Body of pancreas (tissue), 4 donors: Measurements from ENCODE around the gene HOXA2. TPM values are rescaled to one million over a fixed set of nuclear protein-coding genes. Genes with fewer than 3 reads are reported as not detected.

Source experiments
- ATAC-seq: fragments of 150-250 bp; one replicate; pipeline ENCODE4 v1.9.1; 2016
- DNase-seq, 4 donors: peaks; one replicate each; pipeline ENCODE4 v3.0.0-alpha.2; 2019
- H3K27ac ChIP-seq, 4 donors: fragments of 200-600 bp; sonication (generic); 1 replicate in 3 of 4; 2 replicates in 1 of 4; pipeline versions ENCODE4 v1.5.1 to v1.6.1; 2016 to 2019; ENCODE audit warnings: mild to moderate bottlenecking in 1 of 4, mixed read lengths in 1 of 4, moderate library complexity in 1 of 4
- H3K27me3 ChIP-seq, 2 donors: fragments of 200-600 bp; sonication (generic); one replicate each; pipeline ENCODE4 v1.6.0; 2016; ENCODE audit warnings: mild to moderate bottlenecking in 1 of 2
- H3K36me3 ChIP-seq, 2 donors: fragments of 200-600 bp; sonication (generic); replicated peaks in 1 of 2; 2 replicates each; pipeline ENCODE4 v1.5.1; 2016; ENCODE audit warnings: low read depth in 2 of 2; ENCODE audit not compliant: insufficient read depth in 1 of 2
- H3K4me1 ChIP-seq: fragments of 200-600 bp; sonication (generic); one replicate; pipeline ENCODE4 v1.6.0; 2016
- H3K4me3 ChIP-seq, 2 donors: fragments of 200-600 bp; sonication (generic); 1 replicate in 1 of 2; 2 replicates in 1 of 2; pipeline ENCODE4 v1.5.1; 2016 to 2019
- H3K9me3 ChIP-seq, 3 donors: fragments of 200-600 bp; sonication (generic); 1 replicate in 2 of 3; 2 replicates in 1 of 3; pipeline ENCODE4 v1.5.1; 2016
- CTCF ChIP-seq, 7 experiments: fragments of 450-650 bp in 4 of 7; fragments of 200-600 bp in 3 of 7; sonication (generic) in 3 of 7; IDR thresholded peaks; one replicate each; pipeline ENCODE4 v1.5.1; 2016 to 2019; ENCODE audit warnings: antibody characterized with exemption in 7 of 7
- POLR2A ChIP-seq, 3 donors: fragments of 450-650 bp; IDR thresholded peaks; one replicate each; pipeline ENCODE4 v1.6.1; 2016; ENCODE audit warnings: antibody characterized with exemption in 3 of 3, mild to moderate bottlenecking in 2 of 3
- WGBS, 2 donors: methylation state at CpG; one replicate each; pipeline ENCODE4 v1.1.5; 2017; 5-methylcytosine and 5-hydroxymethylcytosine counted together
- intact Hi-C: fragments of 100-400 bp; cut with DNase I; formaldehyde crosslinking; loops from one replicate; pipeline ENCODE4 v1.15.1; 2023
- total RNA-seq, 2 donors: library from RNA; depleted of rRNA; stranded (reverse); fragments of >200 nt; gene quantifications; one replicate each; pipeline ENCODE4 v1.1.0, GENCODE V29; 2016

The HOXA2 gene
- total RNA-seq, 2 donors from 2014 or later = 0.66 TPM; not detected in 1

- H3K36me3 ChIP-seq = no peaks in the 10 kb centered on the region
- H3K9me3 ChIP-seq = no peaks in the 10 kb centered on the region
- H3K4me3 ChIP-seq = no peak overlapping the region
- peak; percentile 37 for ATAC-seq
- 21 to 30% methylated on average over 35 to 56 of the region's 66 CpGs for WGBS, 2 donors
- intact Hi-C loops = no loop called here
- peaks cover 1 to 34% of the 10 kb centered on the region in 2 donors for H3K27me3 ChIP-seq
- H3K27ac ChIP-seq = peak overlapping the region in 3 of 4 donors; percentile 21 to 34 (median 21)
- TF ChIP-seq CTCF (IDR thresholded peaks at IDR 0.05) (no peak), POLR2A (IDR thresholded peaks at IDR 0.05) (no peak)
- DNase-seq = peak in 1 of 4 donors; percentile 25
- peaks cover 12% of the 10 kb centered on the region for H3K4me1 ChIP-seq
These were observed 7.9 kb upstream of the HOXA2 start for GRCh38 chr7:27110186-27111031.

GRCh38 chr7:27109466-27110185 lies 7.1 kb upstream of the HOXA2 start:
- ATAC-seq (no peak), DNase-seq (no peak)
- H3K27me3 ChIP-seq = peaks cover 0 to 34% of the 10 kb centered on the region in 2 donors
- H3K9me3 ChIP-seq = no peaks in the 10 kb centered on the region
- intact Hi-C loops = no loop called here
- no peak overlapping the region for H3K4me3 ChIP-seq
- no peaks in the 10 kb centered on the region for H3K36me3 ChIP-seq
- H3K27ac ChIP-seq = peak overlapping the region in 1 of 4 donors; percentile 67
- WGBS, 2 donors = 69 to 81% methylated on average over 4 of the region's 4 CpGs
- peaks cover 8% of the 10 kb centered on the region for H3K4me1 ChIP-seq
- TF ChIP-seq POLR2A (IDR thresholded peaks at IDR 0.05) (no peak), CTCF (IDR thresholded peaks at IDR 0.05) (no peak)

- H3K27ac ChIP-seq = peak overlapping the region; percentile 9 to 67 (median 57)
- peak; percentile 62 for ATAC-seq
- intact Hi-C loops = no loop called here
- DNase-seq = peak in 1 of 4 donors; percentile 27
- no peaks in the 10 kb centered on the region for H3K9me3 ChIP-seq
- no peak overlapping the region for H3K4me3 ChIP-seq
- TF ChIP-seq POLR2A (IDR thresholded peaks at IDR 0.05) (peak in 2 of 3 donors; percentile 35), CTCF (IDR thresholded peaks at IDR 0.05) (no peak)
- H3K4me1 ChIP-seq = peaks cover 12% of the 10 kb centered on the region
- H3K27me3 ChIP-seq = peaks cover 0 to 36% of the 10 kb centered on the region in 2 donors
- no peaks in the 10 kb centered on the region for H3K36me3 ChIP-seq
- 11 to 33% methylated on average over 24 to 41 of the region's 41 CpGs for WGBS, 2 donors
These were observed 6.1 kb upstream of the HOXA2 start for GRCh38 chr7:27108390-27109127.

GRCh38 chr7:27107391-27108381 lies 5.2 kb upstream of the HOXA2 start:
- Histone ChIP-seq H3K36me3 (no peaks in the 10 kb centered on the region), H3K4me1 (peaks cover 14% of the 10 kb centered on the region), H3K27ac (peak overlapping the region; percentile 9 to 67 (median 57)), H3K27me3 (peaks cover 0 to 45% of the 10 kb centered on the region in 2 donors), H3K4me3 (no peak overlapping the region), H3K9me3 (no peaks in the 10 kb centered on the region)
- ATAC-seq = no peak
- intact Hi-C loops = no loop called here
- TF ChIP-seq POLR2A (IDR thresholded peaks at IDR 0.05) (no peak), CTCF (IDR thresholded peaks at IDR 0.05) (no peak)
- 20 to 22% methylated on average over 28 to 45 of the region's 47 CpGs for WGBS, 2 donors
- no peak for DNase-seq
